A549 (cell line): ENCODE data around the gene NLRP4. TPM values are rescaled to one million over a fixed set of nuclear protein-coding genes. Genes with fewer than 3 reads are reported as not detected.

Experiments
- ATAC-seq, 2 experiments: fragments of 200-7000 bp in 1 of 2; fragments of >200 bp in 1 of 2; cut with Nextera tagmentation in 1 of 2; cut with Tn5 transposase in 1 of 2; 3 replicates each; pipeline versions ENCODE4 v1.8.0 to v1.9.1; 2018 to 2020; ENCODE audit warnings: mild to moderate bottlenecking in 1 of 2, moderate library complexity in 1 of 2
- CTCF ChIA-PET: fragments of 300-600 bp; sonication (Branson Sonifier 250); formaldehyde crosslinking; extraction: SDS; loops from one replicate; lab custom pipeline; 2021; ENCODE audit warnings: antibody characterized with exemption, inconsistent platforms; lab: Yijun Ruan, JAX
- POLR2A ChIA-PET: fragments of 350-600 bp; formaldehyde crosslinking; extraction: SDS; loops from one replicate; lab custom pipeline; 2021; ENCODE audit warnings: antibody characterized with exemption, inconsistent platforms; lab: Yijun Ruan, JAX
- DNase-seq, 2 experiments: peaks; one replicate each; pipeline versions ENCODE4 v3.0.0 to v3.0.0-alpha.2; 2011 to 2016; ENCODE audit warnings: low read depth in 1 of 2, low spot score in 1 of 2
- FAIRE-seq: peaks from 2 replicates; lab custom pipeline; 2011; peaks lifted over from hg19 to GRCh38; lab: Jason Lieb, UNC
- H3K27ac ChIP-seq, 2 experiments: fragments of >200 bp; sonication (Bioruptor Twin); formaldehyde crosslinking; 3 replicates each; pipeline ENCODE4 v1.5.1; 2016 to 2017
- H3K4me1 ChIP-seq: fragments of >200 bp; sonication (Bioruptor Twin); formaldehyde crosslinking; 3 replicates; pipeline ENCODE4 v1.6.1; 2016
- H3K4me2 ChIP-seq: fragments of >200 bp; sonication (Bioruptor Twin); formaldehyde crosslinking; 3 replicates; pipeline ENCODE4 v1.6.1; 2016
- H3K4me3 ChIP-seq: fragments of >200 bp; sonication (Bioruptor Twin); formaldehyde crosslinking; 3 replicates; pipeline ENCODE4 v1.5.1; 2016
- H3K9me3 ChIP-seq: fragments of >200 bp; sonication (Bioruptor Twin); formaldehyde crosslinking; 3 replicates; pipeline ENCODE4 v1.6.1; 2016
- CEBPB ChIP-seq, 2 experiments: fragments of >200 bp in 1 of 2; sonication (Bioruptor Twin) in 1 of 2; formaldehyde crosslinking in 1 of 2; IDR thresholded peaks; 2 replicates each; pipeline ENCODE4 v1.6.1; 2012 to 2016
- CHD2 ChIP-seq: fragments of 150-350 bp; IDR thresholded peaks from 2 replicates; pipeline ENCODE4 v1.6.1; 2014; ENCODE audit warnings: low read length; ENCODE audit not compliant: partially characterized antibody
- EHMT2 ChIP-seq: fragments of 200-600 bp; sonication (generic); IDR thresholded peaks from 2 replicates; pipeline ENCODE4 v1.6.1; 2016; ENCODE audit warnings: antibody characterized with exemption, low read depth, mild to moderate bottlenecking, moderate library complexity
- FOSB ChIP-seq: fragments of 250-450 bp; sonication (Bioruptor Pico); IDR thresholded peaks from 2 replicates; pipeline ENCODE4 v1.5.0; 2020; ENCODE audit warnings: mild to moderate bottlenecking, moderate library complexity
- FOSL2 ChIP-seq, 2 experiments: fragments of 450-650 bp in 1 of 2; fragments of >200 bp in 1 of 2; sonication (Bioruptor Twin) in 1 of 2; formaldehyde crosslinking; IDR thresholded peaks; 2 replicates each; pipeline versions ENCODE4 v1.5.0 to v1.6.1; 2016 to 2020; ENCODE audit warnings: mild to moderate bottlenecking in 1 of 2, moderate library complexity in 1 of 2
- HEYL ChIP-seq: fragments of 250-450 bp; sonication (Bioruptor Pico); IDR thresholded peaks from 2 replicates; pipeline ENCODE4 v1.8.0; 2021; ENCODE audit warnings: mild to moderate bottlenecking, moderate library complexity
- HOXA7 ChIP-seq: fragments of 250-450 bp; sonication (Bioruptor Pico); IDR thresholded peaks from 2 replicates; pipeline ENCODE4 v1.5.0; 2020; ENCODE audit warnings: mild to moderate bottlenecking, moderate library complexity
- HOXB5 ChIP-seq: fragments of 250-450 bp; sonication (Bioruptor Pico); IDR thresholded peaks from 2 replicates; pipeline ENCODE4 v1.5.0; 2020; ENCODE audit warnings: mild to moderate bottlenecking, moderate library complexity
- KDM1A ChIP-seq: fragments of 200-600 bp; sonication (generic); IDR thresholded peaks from 2 replicates; pipeline ENCODE4 v1.6.1; 2016; ENCODE audit warnings: low read depth, mild to moderate bottlenecking
- MAZ ChIP-seq: fragments of 150-350 bp; IDR thresholded peaks from 2 replicates; pipeline ENCODE4 v1.6.1; 2014; ENCODE audit warnings: antibody characterized with exemption, low read depth, low read length, borderline replicate concordance
- MYC ChIP-seq: IDR thresholded peaks from 2 replicates; pipeline ENCODE4 v1.6.1; 2012; ENCODE audit warnings: mild to moderate bottlenecking, inconsistent platforms, low read length, improper control_type of control experiment, borderline replicate concordance
- NR3C1 ChIP-seq: fragments of >200 bp; sonication (Bioruptor Twin); formaldehyde crosslinking; IDR thresholded peaks from 3 replicates; pipeline ENCODE4 v1.6.1; 2017
- POLR2A ChIP-seq: IDR thresholded peaks from 2 replicates; pipeline ENCODE4 v1.6.1; 2012; ENCODE audit warnings: mild to moderate bottlenecking, low read length
- POLR2AphosphoS2 ChIP-seq: conservative IDR thresholded peaks from 2 replicates; pipeline ENCODE4 v1.6.1; 2012; ENCODE audit warnings: low read length, improper control_type of control experiment, inconsistent platforms
- RAD21 ChIP-seq, 2 experiments: fragments of >200 bp in 1 of 2; sonication (Bioruptor Twin) in 1 of 2; formaldehyde crosslinking in 1 of 2; IDR thresholded peaks in 1 of 2; conservative IDR thresholded peaks in 1 of 2; 2 replicates in 1 of 2; 3 replicates in 1 of 2; pipeline ENCODE4 v1.6.1; 2012 to 2018; ENCODE audit warnings: inconsistent platforms in 1 of 2
- RCOR1 ChIP-seq: fragments of 150-350 bp; IDR thresholded peaks from 2 replicates; pipeline ENCODE4 v1.6.1; 2014; ENCODE audit warnings: antibody characterized with exemption, low read length, low read depth
- RFX5 ChIP-seq: fragments of 450-650 bp; IDR thresholded peaks from 2 replicates; pipeline ENCODE4 v1.7.1; 2014; ENCODE audit warnings: antibody characterized with exemption, mild to moderate bottlenecking, moderate library complexity
- TFCP2L1 ChIP-seq: fragments of 250-450 bp; sonication (Bioruptor Pico); IDR thresholded peaks from 2 replicates; pipeline ENCODE4 v1.5.0; 2021; ENCODE audit warnings: mild to moderate bottlenecking
- TP53 ChIP-seq: fragments of 250-450 bp; sonication (Bioruptor Pico); IDR thresholded peaks from 2 replicates; pipeline ENCODE4 v1.5.0; 2021; ENCODE audit warnings: mild to moderate bottlenecking, moderate library complexity
- ZNF302 ChIP-seq: fragments of 250-450 bp; sonication (Bioruptor Pico); IDR thresholded peaks from 2 replicates; pipeline ENCODE4 v1.9.0; 2021; ENCODE audit warnings: inconsistent platforms, mild to moderate bottlenecking, moderate library complexity
- ZSCAN20 ChIP-seq: fragments of 250-450 bp; sonication (Bioruptor Pico); IDR thresholded peaks from 2 replicates; pipeline ENCODE4 v1.8.0; 2022; ENCODE audit warnings: mild to moderate bottlenecking, moderate library complexity
- WGBS: methylation state at CpG from one replicate; pipeline ENCODE4 v1.1.6; 2017; ENCODE audit errors: missing lambda C conversion rate; 5-methylcytosine and 5-hydroxymethylcytosine counted together
- polyA plus RNA-seq, 4 experiments: library from polyadenylated mRNA; depleted of rRNA in 3 of 4; stranded (reverse); fragments of >200 nt; fragmentation: RNase III in 1 of 4; extraction: RNeasy Plus Mini Kit Qiagen cat#74134 plus additional on column Dnase treatment in 1 of 4; gene quantifications; 2 replicates in 3 of 4; 3 replicates in 1 of 4; pipeline ENCODE4 v1.2.3, GENCODE V29; 2011 to 2017
- TF ChIP-seq, protein P1 (sequence below): fragments of >200 bp; sonication (Bioruptor Twin); formaldehyde crosslinking; IDR thresholded peaks from 3 replicates; pipeline ENCODE4 v1.6.1; 2016
- TF ChIP-seq, protein P2 (sequence below): IDR thresholded peaks from 2 replicates; pipeline ENCODE4 v1.6.1; 2012; ENCODE audit warnings: low read depth, borderline replicate concordance
- TF ChIP-seq, protein P3 (sequence below): fragments of >200 bp; sonication (Bioruptor Twin); formaldehyde crosslinking; IDR thresholded peaks from 3 replicates; pipeline ENCODE4 v1.5.1; 2016
- TF ChIP-seq, protein P4 (sequence below): fragments of 450-650 bp; IDR thresholded peaks from 2 replicates; pipeline ENCODE4 v1.6.1; 2014; ENCODE audit warnings: antibody characterized with exemption
- TF ChIP-seq, protein P5 (sequence below): fragments of 250-450 bp; sonication (Bioruptor Pico); IDR thresholded peaks from 2 replicates; pipeline ENCODE4 v1.5.0; 2021; ENCODE audit warnings: mild to moderate bottlenecking, moderate library complexity, borderline replicate concordance
- TF ChIP-seq, protein P6 (sequence below): IDR thresholded peaks from 2 replicates; pipeline ENCODE4 v1.6.1; 2012
- TF ChIP-seq, protein P7 (sequence below): fragments of 250-450 bp; sonication (Bioruptor Pico); IDR thresholded peaks from 2 replicates; pipeline ENCODE4 v1.5.0; 2020; ENCODE audit warnings: low read depth, mild to moderate bottlenecking, moderate library complexity

Gene NLRP4
- polyA plus RNA-seq, 2 of the 4 experiments (the other 2 are of a cell fraction): 0.10 TPM; not detected in 1

DNA sequence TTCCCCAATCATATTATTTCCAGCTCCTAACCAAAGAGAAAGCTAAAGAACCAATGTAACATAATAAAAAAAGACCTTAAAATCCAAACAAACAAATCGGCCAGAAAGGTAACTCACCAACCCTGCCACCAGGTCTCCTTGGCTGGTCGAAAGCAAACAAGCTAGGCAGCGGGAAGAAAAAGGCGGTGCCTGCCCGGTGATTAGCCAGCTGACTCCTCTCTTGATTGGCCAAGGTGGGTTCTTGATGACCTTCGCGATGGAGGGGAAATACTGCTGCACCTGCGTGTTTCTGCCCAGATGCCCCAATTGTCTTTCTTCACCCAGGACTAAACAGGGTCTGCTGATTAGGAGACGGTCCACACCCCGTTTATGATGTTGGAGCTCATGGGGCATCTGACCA, 4.5 kb upstream of the NLRP4 start, which contains the start of gene NLRP11:
NLRP11 (minus strand) TSS at position 154 of the 400 bp plus-strand sequence. CDS start 13,825 bp downstream, outside the sequence.
- WGBS: 26% methylated on average over 10 of the region's 10 CpGs
- ChIA-PET POLR2A (no interaction called here), CTCF (interaction anchor here (0.9 kb wide), 1 partner anchor 156 kb away, joined by 3 read pairs; no protein-coding TSS in a partner anchor)
- DNase-seq (no peak), ATAC-seq (no peak), FAIRE-seq (no peak)
- H3K4me2 ChIP-seq: no peak within 1 kb of the TSS
- no peak within 1 kb of the TSS for H3K27ac ChIP-seq
- no peak within 1 kb of the TSS for H3K4me3 ChIP-seq
- TF ChIP-seq, protein P1, sequence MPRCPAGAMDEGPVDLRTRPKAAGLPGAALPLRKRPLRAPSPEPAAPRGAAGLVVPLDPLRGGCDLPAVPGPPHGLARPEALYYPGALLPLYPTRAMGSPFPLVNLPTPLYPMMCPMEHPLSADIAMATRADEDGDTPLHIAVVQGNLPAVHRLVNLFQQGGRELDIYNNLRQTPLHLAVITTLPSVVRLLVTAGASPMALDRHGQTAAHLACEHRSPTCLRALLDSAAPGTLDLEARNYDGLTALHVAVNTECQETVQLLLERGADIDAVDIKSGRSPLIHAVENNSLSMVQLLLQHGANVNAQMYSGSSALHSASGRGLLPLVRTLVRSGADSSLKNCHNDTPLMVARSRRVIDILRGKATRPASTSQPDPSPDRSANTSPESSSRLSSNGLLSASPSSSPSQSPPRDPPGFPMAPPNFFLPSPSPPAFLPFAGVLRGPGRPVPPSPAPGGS: no peak
- TF ChIP-seq MAZ (no peak), HOXB5 (CRISPR knock-in tag) (no peak), RFX5 (no peak), FOSL2 (IDR thresholded peaks at IDR 0.05) (no peak), FOSL2 (CRISPR knock-in tag; IDR thresholded peaks at IDR 0.05) (no peak), CHD2 (no peak), TP53 (CRISPR knock-in tag) (no peak), FOSB (CRISPR knock-in tag) (no peak), NR3C1 (no peak), ZNF302 (CRISPR knock-in tag) (no peak), TFCP2L1 (CRISPR knock-in tag) (no peak), CEBPB (IDR thresholded peaks at IDR 0.05) (no peak), HEYL (no peak), ZSCAN20 (CRISPR knock-in tag) (no peak)
- TF ChIP-seq, protein P2, sequence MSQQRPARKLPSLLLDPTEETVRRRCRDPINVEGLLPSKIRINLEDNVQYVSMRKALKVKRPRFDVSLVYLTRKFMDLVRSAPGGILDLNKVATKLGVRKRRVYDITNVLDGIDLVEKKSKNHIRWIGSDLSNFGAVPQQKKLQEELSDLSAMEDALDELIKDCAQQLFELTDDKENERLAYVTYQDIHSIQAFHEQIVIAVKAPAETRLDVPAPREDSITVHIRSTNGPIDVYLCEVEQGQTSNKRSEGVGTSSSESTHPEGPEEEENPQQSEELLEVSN: no peak
- TF ChIP-seq, protein P3, sequence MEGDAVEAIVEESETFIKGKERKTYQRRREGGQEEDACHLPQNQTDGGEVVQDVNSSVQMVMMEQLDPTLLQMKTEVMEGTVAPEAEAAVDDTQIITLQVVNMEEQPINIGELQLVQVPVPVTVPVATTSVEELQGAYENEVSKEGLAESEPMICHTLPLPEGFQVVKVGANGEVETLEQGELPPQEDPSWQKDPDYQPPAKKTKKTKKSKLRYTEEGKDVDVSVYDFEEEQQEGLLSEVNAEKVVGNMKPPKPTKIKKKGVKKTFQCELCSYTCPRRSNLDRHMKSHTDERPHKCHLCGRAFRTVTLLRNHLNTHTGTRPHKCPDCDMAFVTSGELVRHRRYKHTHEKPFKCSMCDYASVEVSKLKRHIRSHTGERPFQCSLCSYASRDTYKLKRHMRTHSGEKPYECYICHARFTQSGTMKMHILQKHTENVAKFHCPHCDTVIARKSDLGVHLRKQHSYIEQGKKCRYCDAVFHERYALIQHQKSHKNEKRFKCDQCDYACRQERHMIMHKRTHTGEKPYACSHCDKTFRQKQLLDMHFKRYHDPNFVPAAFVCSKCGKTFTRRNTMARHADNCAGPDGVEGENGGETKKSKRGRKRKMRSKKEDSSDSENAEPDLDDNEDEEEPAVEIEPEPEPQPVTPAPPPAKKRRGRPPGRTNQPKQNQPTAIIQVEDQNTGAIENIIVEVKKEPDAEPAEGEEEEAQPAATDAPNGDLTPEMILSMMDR: no peak
- H3K9me3 ChIP-seq: peaks cover 3% of the 10 kb centered on the region; the same call in 2 of the 3 replicates
- H3K4me1 ChIP-seq: no peaks in the 10 kb centered on the region

DNA sequence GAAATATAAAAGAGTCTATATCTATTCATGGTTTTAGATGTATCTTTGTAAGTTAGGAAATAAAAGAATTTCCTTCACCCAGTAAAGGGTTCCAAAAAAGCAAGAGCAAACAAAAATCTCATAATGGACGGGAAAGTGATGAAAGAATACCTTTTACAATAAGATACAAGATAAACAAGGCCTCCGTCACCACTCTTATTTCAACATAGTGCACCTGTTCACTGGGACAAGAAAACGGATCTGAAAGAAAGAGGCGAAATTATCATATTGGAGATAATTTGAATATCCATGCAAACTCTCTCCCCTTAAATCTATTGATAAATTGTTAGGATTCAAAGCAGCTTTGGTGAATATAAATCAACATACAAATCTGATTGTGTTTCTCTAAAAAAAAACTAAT, 3.7 kb upstream of the NLRP4 start:
- POLR2A ChIA-PET: no interaction called here

More for the DNA sequence above, 3.7 kb upstream of the NLRP4 start:
- H3K4me2 ChIP-seq: no peak overlapping the region
- H3K4me1 ChIP-seq: no peaks in the 10 kb centered on the region
- ATAC-seq: no peak
- TF ChIP-seq RCOR1 (no peak), RFX5 (no peak), KDM1A (no peak), POLR2AphosphoS2 (no peak), MYC (no peak), CEBPB (IDR thresholded peaks at IDR 0.05) (no peak), EHMT2 (no peak), HOXA7 (CRISPR knock-in tag) (no peak), RAD21 (conservative IDR thresholded peaks at IDR 0.05 in 1 of 2, IDR thresholded peaks at IDR 0.05 in 1 of 2) (no peak), POLR2A (no peak), CHD2 (no peak)
- TF ChIP-seq, protein P4, sequence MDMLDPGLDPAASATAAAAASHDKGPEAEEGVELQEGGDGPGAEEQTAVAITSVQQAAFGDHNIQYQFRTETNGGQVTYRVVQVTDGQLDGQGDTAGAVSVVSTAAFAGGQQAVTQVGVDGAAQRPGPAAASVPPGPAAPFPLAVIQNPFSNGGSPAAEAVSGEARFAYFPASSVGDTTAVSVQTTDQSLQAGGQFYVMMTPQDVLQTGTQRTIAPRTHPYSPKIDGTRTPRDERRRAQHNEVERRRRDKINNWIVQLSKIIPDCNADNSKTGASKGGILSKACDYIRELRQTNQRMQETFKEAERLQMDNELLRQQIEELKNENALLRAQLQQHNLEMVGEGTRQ: no peak
- TF ChIP-seq, protein P5, sequence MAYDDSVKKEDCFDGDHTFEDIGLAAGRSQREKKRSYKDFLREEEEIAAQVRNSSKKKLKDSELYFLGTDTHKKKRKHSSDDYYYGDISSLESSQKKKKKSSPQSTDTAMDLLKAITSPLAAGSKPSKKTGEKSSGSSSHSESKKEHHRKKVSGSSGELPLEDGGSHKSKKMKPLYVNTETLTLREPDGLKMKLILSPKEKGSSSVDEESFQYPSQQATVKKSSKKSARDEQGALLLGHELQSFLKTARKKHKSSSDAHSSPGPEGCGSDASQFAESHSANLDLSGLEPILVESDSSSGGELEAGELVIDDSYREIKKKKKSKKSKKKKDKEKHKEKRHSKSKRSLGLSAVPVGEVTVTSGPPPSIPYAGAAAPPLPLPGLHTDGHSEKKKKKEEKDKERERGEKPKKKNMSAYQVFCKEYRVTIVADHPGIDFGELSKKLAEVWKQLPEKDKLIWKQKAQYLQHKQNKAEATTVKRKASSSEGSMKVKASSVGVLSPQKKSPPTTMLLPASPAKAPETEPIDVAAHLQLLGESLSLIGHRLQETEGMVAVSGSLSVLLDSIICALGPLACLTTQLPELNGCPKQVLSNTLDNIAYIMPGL (CRISPR knock-in tag): no peak
- TF ChIP-seq, protein P6, sequence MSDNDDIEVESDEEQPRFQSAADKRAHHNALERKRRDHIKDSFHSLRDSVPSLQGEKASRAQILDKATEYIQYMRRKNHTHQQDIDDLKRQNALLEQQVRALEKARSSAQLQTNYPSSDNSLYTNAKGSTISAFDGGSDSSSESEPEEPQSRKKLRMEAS: no peak
- TF ChIP-seq, protein P7, sequence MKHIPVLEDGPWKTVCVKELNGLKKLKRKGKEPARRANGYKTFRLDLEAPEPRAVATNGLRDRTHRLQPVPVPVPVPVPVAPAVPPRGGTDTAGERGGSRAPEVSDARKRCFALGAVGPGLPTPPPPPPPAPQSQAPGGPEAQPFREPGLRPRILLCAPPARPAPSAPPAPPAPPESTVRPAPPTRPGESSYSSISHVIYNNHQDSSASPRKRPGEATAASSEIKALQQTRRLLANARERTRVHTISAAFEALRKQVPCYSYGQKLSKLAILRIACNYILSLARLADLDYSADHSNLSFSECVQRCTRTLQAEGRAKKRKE (CRISPR knock-in tag): no peak
- peaks cover 3% of the 10 kb centered on the region; the same call in 2 of the 3 replicates for H3K9me3 ChIP-seq
- CTCF ChIA-PET: no interaction called here
- DNase-seq: no peak
- no peak overlapping the region for H3K27ac ChIP-seq
- WGBS: 2% methylated on average over 4 of the region's 4 CpGs
- no peak for FAIRE-seq
- no peak overlapping the region for H3K4me3 ChIP-seq
